Kasumi-1 (cell line): ENCODE measurements around the gene VILL.

ENCODE experiments used
- DNase-seq, 2 experiments: peaks; one replicate each; lab custom pipeline; 2025; lab: John Stamatoyannopoulos, UW

The VILL gene

GRCh38 chr3:37990527-37990926 is at the start of gene VILL:
VILL (plus strand) TSS chr3:37990786; CDS start chr3:37993673, 2,887 bp downstream.
- no peak for DNase-seq

- no peak for DNase-seq
Observed at GRCh38 chr3:37941608-37942508, 48.7 kb upstream of the VILL start.

GRCh38 chr3:37942646-37943045 is 47.9 kb upstream of the VILL start:
- no peak for DNase-seq

- no peak for DNase-seq
Observed at GRCh38 chr3:37943126-37943525, 47.5 kb upstream of the VILL start.

- DNase-seq, result no peak
Observed at GRCh38 chr3:37943631-37944314, 46.8 kb upstream of the VILL start.

- DNase-seq, result peak; percentile 23 to 46
Observed at GRCh38 chr3:37944391-37944842, 46.2 kb upstream of the VILL start.

- no peak for DNase-seq
Observed at GRCh38 chr3:37945156-37945806, 45.3 kb upstream of the VILL start.

- DNase-seq, result no peak
Observed at GRCh38 chr3:37945807-37946530, 44.6 kb upstream of the VILL start.

GRCh38 chr3:37946531-37946889 is 44.1 kb upstream of the VILL start:
- no peak for DNase-seq

- no peak for DNase-seq
Observed at GRCh38 chr3:37949866-37950265, 40.7 kb upstream of the VILL start.

- DNase-seq, result no peak
Observed at GRCh38 chr3:37952564-37952963, 38.0 kb upstream of the VILL start.

GRCh38 chr3:37953226-37953625 is 37.4 kb upstream of the VILL start:
- DNase-seq, result no peak

GRCh38 chr3:37953707-37954394 is 36.7 kb upstream of the VILL start:
- DNase-seq, result peak; percentile 18 to 39

GRCh38 chr3:37954881-37955280 is 35.7 kb upstream of the VILL start:
- DNase-seq, result no peak

- peak; percentile 35 to 57 for DNase-seq
Observed at GRCh38 chr3:37955918-37956707, 34.5 kb upstream of the VILL start.

- DNase-seq, result peak; percentile 23 to 24
Observed at GRCh38 chr3:37956723-37957538, 33.7 kb upstream of the VILL start.

- DNase-seq, result no peak
Observed at GRCh38 chr3:37957539-37957936, 33.0 kb upstream of the VILL start.

- DNase-seq, result no peak
Observed at GRCh38 chr3:37961622-37962431, 28.8 kb upstream of the VILL start.

- no peak for DNase-seq
Observed at GRCh38 chr3:37963016-37963415, 27.6 kb upstream of the VILL start.
